ENCODE data around the gene BCDIN3D. TPM values are rescaled to one million over a fixed set of nuclear protein-coding genes. Genes with fewer than 3 reads are reported as not detected.
"Not testable (repeated sequence)": the region's sequence is repeated elsewhere in the genome, so short reads cannot be mapped to it uniquely, and the experiment has no call there.

The BCDIN3D gene
- total and polyA plus RNA-seq, 3 donors from 2014 or later = 4.9 to 5.8 (median 5.1) TPM

GRCh38 chr12:49882248-49882850 lies 39.4 kb upstream of the BCDIN3D start:
- Histone ChIP-seq H3K4me3 (no peak overlapping the region), H3K27ac (no peak overlapping the region), H3K36me3 (ENCODE audit: low read depth, missing control alignments) (no peaks in the 10 kb centered on the region), H3K9me3 (no peaks in the 10 kb centered on the region), H3K4me1 (no peaks in the 10 kb centered on the region), H3K27me3 (no peaks in the 10 kb centered on the region)
- DNase-seq = no peak
- 89 to 91% methylated on average over 7 to 8 of the region's 8 CpGs for WGBS, 2 donors
- no peak for TF ChIP-seq POLR2A (IDR thresholded peaks at IDR 0.05)
- TF ChIP-seq, protein P1, sequence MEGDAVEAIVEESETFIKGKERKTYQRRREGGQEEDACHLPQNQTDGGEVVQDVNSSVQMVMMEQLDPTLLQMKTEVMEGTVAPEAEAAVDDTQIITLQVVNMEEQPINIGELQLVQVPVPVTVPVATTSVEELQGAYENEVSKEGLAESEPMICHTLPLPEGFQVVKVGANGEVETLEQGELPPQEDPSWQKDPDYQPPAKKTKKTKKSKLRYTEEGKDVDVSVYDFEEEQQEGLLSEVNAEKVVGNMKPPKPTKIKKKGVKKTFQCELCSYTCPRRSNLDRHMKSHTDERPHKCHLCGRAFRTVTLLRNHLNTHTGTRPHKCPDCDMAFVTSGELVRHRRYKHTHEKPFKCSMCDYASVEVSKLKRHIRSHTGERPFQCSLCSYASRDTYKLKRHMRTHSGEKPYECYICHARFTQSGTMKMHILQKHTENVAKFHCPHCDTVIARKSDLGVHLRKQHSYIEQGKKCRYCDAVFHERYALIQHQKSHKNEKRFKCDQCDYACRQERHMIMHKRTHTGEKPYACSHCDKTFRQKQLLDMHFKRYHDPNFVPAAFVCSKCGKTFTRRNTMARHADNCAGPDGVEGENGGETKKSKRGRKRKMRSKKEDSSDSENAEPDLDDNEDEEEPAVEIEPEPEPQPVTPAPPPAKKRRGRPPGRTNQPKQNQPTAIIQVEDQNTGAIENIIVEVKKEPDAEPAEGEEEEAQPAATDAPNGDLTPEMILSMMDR (IDR thresholded peaks at IDR 0.05) = no peak
- intact Hi-C loops (cut with DNase I; ENCODE audit: low total_unique reads) = no loop called here

DNA sequence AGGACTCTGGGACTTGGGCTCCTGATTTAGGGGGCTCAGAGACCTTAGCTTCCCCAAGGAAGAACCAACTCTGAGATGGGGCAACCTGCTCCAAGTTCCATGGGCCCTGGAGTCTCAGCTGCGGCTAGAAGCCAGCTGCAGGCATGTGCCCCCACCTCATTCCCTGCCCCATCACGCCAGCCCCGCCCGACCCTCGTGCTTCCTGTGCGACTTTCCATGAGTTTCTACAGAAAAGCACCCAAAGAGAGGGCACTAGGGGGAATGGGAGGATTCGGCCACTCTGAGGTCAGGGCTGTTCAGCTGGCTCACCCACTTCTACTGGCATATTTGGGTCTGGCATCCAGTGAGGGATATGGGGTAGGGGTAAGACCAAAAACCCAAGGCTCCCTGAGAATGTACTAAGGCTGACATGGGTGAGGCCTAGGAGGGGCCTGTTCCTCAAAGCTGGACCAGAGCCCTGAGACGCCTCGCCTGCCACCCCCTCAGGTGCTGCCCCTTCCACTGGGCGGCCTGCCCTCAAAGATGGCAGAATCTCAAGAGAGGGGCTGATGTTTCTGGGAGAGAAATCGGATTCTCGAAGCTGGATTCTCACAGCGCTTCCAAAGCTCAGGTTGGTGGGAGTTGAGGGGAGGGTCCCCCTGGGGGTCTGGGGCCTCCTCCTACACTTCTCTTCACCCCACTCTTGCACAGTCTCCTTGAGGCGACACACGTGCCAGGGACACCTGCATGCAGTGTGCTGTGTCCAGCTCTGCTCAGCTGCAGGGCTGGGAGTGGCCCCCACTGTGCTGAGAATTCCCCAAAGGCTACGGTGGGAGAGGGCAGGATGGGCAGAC lies 38.7 kb upstream of the BCDIN3D start:
- Histone ChIP-seq H3K4me1 (no peaks in the 10 kb centered on the region), H3K27ac (no peak overlapping the region), H3K4me3 (no peak overlapping the region), H3K27me3 (no peaks in the 10 kb centered on the region), H3K9me3 (no peaks in the 10 kb centered on the region), H3K36me3 (ENCODE audit: low read depth, missing control alignments) (no peaks in the 10 kb centered on the region)
- WGBS, 2 donors = 93 to 95% methylated on average over 12 to 16 of the region's 16 CpGs
- intact Hi-C loops (cut with DNase I; ENCODE audit: low total_unique reads) = no loop called here
- no peak for DNase-seq
- TF ChIP-seq, protein P1 (IDR thresholded peaks at IDR 0.05) = no peak
- TF ChIP-seq POLR2A (IDR thresholded peaks at IDR 0.05) = no peak

DNA sequence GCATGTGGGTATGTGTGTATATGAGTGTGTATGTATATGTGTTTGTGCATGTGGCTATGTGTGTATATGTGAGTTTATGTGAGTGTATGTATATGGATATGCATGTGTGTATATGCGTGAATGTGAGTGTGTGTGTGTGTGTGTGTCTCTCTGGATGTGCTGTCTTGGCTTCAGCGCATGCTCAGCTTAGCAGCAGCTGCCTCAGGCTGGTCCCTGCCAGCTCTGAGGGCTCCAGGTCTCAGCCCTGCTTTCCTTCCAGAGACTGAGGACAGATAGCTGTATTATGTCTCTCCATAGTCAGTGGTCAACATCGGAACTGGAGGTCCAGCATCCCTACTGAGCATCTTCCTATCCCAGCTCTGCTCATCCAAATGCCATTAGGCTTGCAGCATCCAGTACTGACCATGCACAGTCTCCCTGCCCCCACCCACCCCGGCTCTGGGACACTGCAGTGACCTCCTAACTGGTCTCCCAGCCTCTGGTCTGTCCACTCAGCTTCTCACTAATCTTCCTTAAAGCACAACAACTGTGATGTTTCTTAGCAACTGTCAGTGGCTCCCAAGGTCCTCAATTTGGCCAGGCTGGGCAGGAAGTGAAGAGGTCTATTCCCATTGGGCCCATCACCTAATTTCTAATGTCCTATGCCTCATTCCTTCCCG lies 38.0 kb upstream of the BCDIN3D start:
- DNase-seq = no peak
- Histone ChIP-seq H3K9me3 (no peaks in the 10 kb centered on the region), H3K4me1 (no peaks in the 10 kb centered on the region), H3K36me3 (ENCODE audit: low read depth, missing control alignments) (no peaks in the 10 kb centered on the region), H3K27ac (no peak overlapping the region), H3K27me3 (no peaks in the 10 kb centered on the region), H3K4me3 (no peak overlapping the region)
- intact Hi-C loops (cut with DNase I; ENCODE audit: low total_unique reads) = no loop called here
- WGBS, 2 donors = 68 to 81% methylated on average over 4 to 5 of the region's 5 CpGs
- TF ChIP-seq, protein P1 (IDR thresholded peaks at IDR 0.05) = no peak
- TF ChIP-seq POLR2A (IDR thresholded peaks at IDR 0.05) = no peak

GRCh38 chr12:49879065-49879464 lies 36.2 kb upstream of the BCDIN3D start:
- intact Hi-C loops (cut with DNase I; ENCODE audit: low total_unique reads); H3K4me1 ChIP-seq; H3K36me3 ChIP-seq (ENCODE audit: low read depth, missing control alignments); DNase-seq; H3K27me3 ChIP-seq; H3K9me3 ChIP-seq; H3K4me3 ChIP-seq; H3K27ac ChIP-seq: not testable (repeated sequence)
- 48 to 62% methylated on average over 2 of the region's 2 CpGs for WGBS, 2 donors

- no peaks in the 10 kb centered on the region for H3K36me3 ChIP-seq (ENCODE audit: low read depth, missing control alignments)
- no peaks in the 10 kb centered on the region for H3K9me3 ChIP-seq
- 40 to 65% methylated on average over 2 of the region's 2 CpGs for WGBS, 2 donors
- H3K27ac ChIP-seq = no peak overlapping the region
- no peaks in the 10 kb centered on the region for H3K4me1 ChIP-seq
- H3K4me3 ChIP-seq = no peak overlapping the region
- H3K27me3 ChIP-seq = no peaks in the 10 kb centered on the region
- TF ChIP-seq, protein P1 (IDR thresholded peaks at IDR 0.05) = no peak
- no peak for TF ChIP-seq POLR2A (IDR thresholded peaks at IDR 0.05)
- intact Hi-C loops (cut with DNase I; ENCODE audit: low total_unique reads) = no loop called here
- DNase-seq = no peak
Measured at GRCh38 chr12:49878021-49878420, 35.1 kb upstream of the BCDIN3D start.
